B cell (primary cell): ENCODE results near the gene FMNL2. TPM values are rescaled to one million over a fixed set of nuclear protein-coding genes. Genes with fewer than 3 reads are reported as not detected.

Experiments used
- ATAC-seq: fragments of 200-7000 bp; cut with Tn5 transposase; one replicate; pipeline ENCODE4 v1.10.0; 2021; ENCODE audit warnings: low read depth, mild to moderate bottlenecking, moderate number of reproducible peaks, moderate library complexity
- CTCF ChIA-PET: fragments of 350-600 bp; sonication (Branson Sonifier 250); formaldehyde crosslinking; loops from one replicate; lab custom pipeline; 2021; ENCODE audit warnings: antibody characterized with exemption, inconsistent platforms; lab: Charles Lee
- POLR2A ChIA-PET: fragments of 350-600 bp; sonication (Branson Sonifier 250); formaldehyde crosslinking; loops from one replicate; lab custom pipeline; 2021; ENCODE audit warnings: antibody characterized with exemption; lab: Charles Lee
- DNase-seq: peaks from one replicate; pipeline ENCODE4 v3.0.0; 2013
- H2AFZ ChIP-seq: 2 replicates; pipeline ENCODE4 v1.6.1; 2012; ENCODE audit warnings: mild to moderate bottlenecking, low read depth, low read length; ENCODE audit not compliant: insufficient read depth, poor library complexity, severe bottlenecking
- H3K27ac ChIP-seq, 2 donors: 1 replicate in 1 of 2; 2 replicates in 1 of 2; pipeline ENCODE4 v1.5.1; 2012 to 2013; ENCODE audit warnings: low read length in 2 of 2, mild to moderate bottlenecking in 2 of 2, moderate library complexity in 1 of 2
- H3K27me3 ChIP-seq, 4 experiments: fragments of 200-600 bp in 1 of 4; sonication (generic) in 1 of 4; replicated peaks in 1 of 4; 1 replicate in 2 of 4; 2 replicates in 2 of 4; pipeline versions ENCODE4 v1.6.1 to v1.7.0; 2013 to 2016; ENCODE audit warnings: low read length in 3 of 4, mild to moderate bottlenecking in 2 of 4, mixed read lengths in 1 of 4, moderate library complexity in 1 of 4; ENCODE audit not compliant: insufficient read depth in 4 of 4, control insufficient read depth in 3 of 4; ENCODE audit errors: control extremely low read depth in 1 of 4
- H3K36me3 ChIP-seq, 2 experiments: replicated peaks in 1 of 2; 1 replicate in 1 of 2; 2 replicates in 1 of 2; pipeline versions ENCODE4 v1.6.1 to v1.7.1; 2013; ENCODE audit warnings: low read length in 1 of 2; ENCODE audit not compliant: insufficient read depth in 2 of 2, control insufficient read depth in 1 of 2; ENCODE audit errors: control extremely low read depth in 1 of 2, extremely low read depth in 1 of 2
- H3K4me1 ChIP-seq, 2 donors: fragments of 200-600 bp in 1 of 2; sonication (generic) in 1 of 2; 1 replicate in 1 of 2; 2 replicates in 1 of 2; pipeline versions ENCODE4 v1.5.1 to v1.6.1; 2013 to 2017; ENCODE audit warnings: low read length in 2 of 2; ENCODE audit not compliant: control insufficient read depth in 2 of 2, insufficient read depth in 2 of 2
- H3K4me2 ChIP-seq: replicated peaks from 2 replicates; pipeline ENCODE3; 2012; ENCODE audit warnings: mild to moderate bottlenecking, low read depth, low read length; ENCODE audit not compliant: poor library complexity, severe bottlenecking
- H3K4me3 ChIP-seq, 5 experiments: fragments of 200-600 bp in 1 of 5; sonication (generic) in 1 of 5; 1 replicate in 3 of 5; 2 replicates in 2 of 5; pipeline versions ENCODE4 v1.5.1 to v1.7.0; 2011 to 2016; ENCODE audit warnings: low read length in 4 of 5, mild to moderate bottlenecking in 4 of 5, low read depth in 2 of 5, control low read depth in 1 of 5, moderate library complexity in 1 of 5; ENCODE audit not compliant: insufficient read depth in 1 of 5; ENCODE audit errors: control extremely low read depth in 1 of 5, extremely low read depth in 1 of 5
- H3K79me2 ChIP-seq: fragments of 200-600 bp; sonication (generic); one replicate; pipeline ENCODE4 v1.6.0; 2016; ENCODE audit warnings: low read length; ENCODE audit not compliant: control insufficient read depth, insufficient read depth
- H3K9ac ChIP-seq: fragments of 200-600 bp; sonication (generic); 2 replicates; pipeline ENCODE4 v1.6.1; 2017; ENCODE audit warnings: mild to moderate bottlenecking, low read length, moderate library complexity
- H3K9me3 ChIP-seq, 3 donors: one replicate each; pipeline versions ENCODE4 v1.6.1 to v1.7.1; 2013; ENCODE audit warnings: low read length in 2 of 3; ENCODE audit not compliant: control insufficient read depth in 2 of 3, insufficient read depth in 1 of 3; ENCODE audit errors: control extremely low read depth in 1 of 3
- H4K20me1 ChIP-seq: 2 replicates; pipeline ENCODE4 v1.6.0; 2012; ENCODE audit warnings: mild to moderate bottlenecking, low read length; ENCODE audit not compliant: insufficient read depth, control insufficient read depth, poor library complexity, severe bottlenecking
- H3K27ac Mint-ChIP-seq: one replicate; pipeline ENCODE4 v1.8.0; 2021; ENCODE audit warnings: mixed read lengths
- H3K27me3 Mint-ChIP-seq: one replicate; pipeline ENCODE4 v1.8.0; 2021; ENCODE audit warnings: mixed read lengths
- H3K4me1 Mint-ChIP-seq: one replicate; pipeline ENCODE4 v1.8.0; 2021; ENCODE audit warnings: mixed read lengths
- H3K4me3 Mint-ChIP-seq: one replicate; pipeline ENCODE4 v1.8.0; 2021; ENCODE audit warnings: mixed read lengths
- H3K9me3 Mint-ChIP-seq: one replicate; pipeline ENCODE4 v1.8.0; 2022; ENCODE audit warnings: mixed read lengths; ENCODE audit not compliant: insufficient read depth
- EZH2 ChIP-seq: IDR thresholded peaks from 2 replicates; pipeline ENCODE4 v1.6.1; 2012; ENCODE audit warnings: borderline replicate concordance, low read depth, mild to moderate bottlenecking, moderate library complexity, low read length; ENCODE audit not compliant: insufficient read depth, poor library complexity, severe bottlenecking
- WGBS: methylation state at CpG from one replicate; pipeline ENCODE4 v1.1.5; 2013; ENCODE audit warnings: missing lambda C conversion rate; ENCODE audit not compliant: insufficient coverage; 5-methylcytosine and 5-hydroxymethylcytosine counted together
- intact Hi-C: fragments of 100-400 bp; cut with micrococcal nuclease; formaldehyde crosslinking; loops from one replicate; pipeline ENCODE4 v1.10.0; 2022
- polyA plus RNA-seq: library from polyadenylated mRNA; depleted of rRNA; stranded (reverse); fragments of >200 nt; gene quantifications from 2 replicates; pipeline ENCODE4 v1.2.3, GENCODE V29; 2012
- total RNA-seq, 2 donors: library from RNA; stranded (reverse); fragments of 120-200 nt in 1 of 2; gene quantifications; 1 replicate in 1 of 2; 2 replicates in 1 of 2; pipeline versions ENCODE4 v1.2.3 to v1.2.4, GENCODE V29; 2013 to 2022
- TF ChIP-seq, protein P1 (sequence below): fragments of 200-600 bp; IDR thresholded peaks from one replicate; pipeline ENCODE4 v1.8.0; 2022; ENCODE audit warnings: antibody characterized with exemption, mild to moderate bottlenecking

Gene FMNL2
- total and polyA plus RNA-seq, 2 donors (not counting 1 experiment from before 2014, with no cell fraction given), result 0.73 to 8.8 TPM

GRCh38 chr2:152309352-152310214 is 25.4 kb upstream of the FMNL2 start:
- no peaks in the 10 kb centered on the region for H3K79me2 ChIP-seq
- TF ChIP-seq, protein P1, sequence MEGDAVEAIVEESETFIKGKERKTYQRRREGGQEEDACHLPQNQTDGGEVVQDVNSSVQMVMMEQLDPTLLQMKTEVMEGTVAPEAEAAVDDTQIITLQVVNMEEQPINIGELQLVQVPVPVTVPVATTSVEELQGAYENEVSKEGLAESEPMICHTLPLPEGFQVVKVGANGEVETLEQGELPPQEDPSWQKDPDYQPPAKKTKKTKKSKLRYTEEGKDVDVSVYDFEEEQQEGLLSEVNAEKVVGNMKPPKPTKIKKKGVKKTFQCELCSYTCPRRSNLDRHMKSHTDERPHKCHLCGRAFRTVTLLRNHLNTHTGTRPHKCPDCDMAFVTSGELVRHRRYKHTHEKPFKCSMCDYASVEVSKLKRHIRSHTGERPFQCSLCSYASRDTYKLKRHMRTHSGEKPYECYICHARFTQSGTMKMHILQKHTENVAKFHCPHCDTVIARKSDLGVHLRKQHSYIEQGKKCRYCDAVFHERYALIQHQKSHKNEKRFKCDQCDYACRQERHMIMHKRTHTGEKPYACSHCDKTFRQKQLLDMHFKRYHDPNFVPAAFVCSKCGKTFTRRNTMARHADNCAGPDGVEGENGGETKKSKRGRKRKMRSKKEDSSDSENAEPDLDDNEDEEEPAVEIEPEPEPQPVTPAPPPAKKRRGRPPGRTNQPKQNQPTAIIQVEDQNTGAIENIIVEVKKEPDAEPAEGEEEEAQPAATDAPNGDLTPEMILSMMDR, result no peak
- no peak for TF ChIP-seq EZH2
- no peaks in the 10 kb centered on the region for H3K36me3 ChIP-seq
- ChIA-PET POLR2A (no interaction called here), CTCF (no interaction called here)
- 78% methylated on average over 3 of the region's 13 CpGs for WGBS
- H3K9ac ChIP-seq, result no peak overlapping the region
- no peaks in the 10 kb centered on the region for H4K20me1 ChIP-seq
- Mint-ChIP-seq H3K27me3 (peaks cover 5% of the 10 kb centered on the region), H3K27ac (no peak overlapping the region), H3K4me1 (no peaks in the 10 kb centered on the region), H3K4me3 (no peak overlapping the region), H3K9me3 (no peaks in the 10 kb centered on the region)
- no peak overlapping the region for H3K27ac ChIP-seq
- intact Hi-C loops, result no loop called here
- no peaks in the 10 kb centered on the region for H3K4me1 ChIP-seq
- no peak overlapping the region for H3K4me2 ChIP-seq
- DNase-seq, result no peak
- no peak overlapping the region for H2AFZ ChIP-seq
- H3K27me3 ChIP-seq, result no peaks in the 10 kb centered on the region
- ATAC-seq, result no peak
- no peaks in the 10 kb centered on the region for H3K9me3 ChIP-seq
- H3K4me3 ChIP-seq, result no peak overlapping the region
